ENCODE measurements around the gene ITIH2. TPM values are rescaled to one million over a fixed set of nuclear protein-coding genes. Genes with fewer than 3 reads are reported as not detected.
A peak's percentile ranks its signal among the peaks of the same experiment; 100 is the strongest.
"Not testable (repeated sequence)": the region's sequence is repeated elsewhere in the genome, so short reads cannot be mapped to it uniquely, and the experiment has no call there.

ITIH2 gene
- total RNA-seq, 1 experiment from 2014 or later: not detected

DNA sequence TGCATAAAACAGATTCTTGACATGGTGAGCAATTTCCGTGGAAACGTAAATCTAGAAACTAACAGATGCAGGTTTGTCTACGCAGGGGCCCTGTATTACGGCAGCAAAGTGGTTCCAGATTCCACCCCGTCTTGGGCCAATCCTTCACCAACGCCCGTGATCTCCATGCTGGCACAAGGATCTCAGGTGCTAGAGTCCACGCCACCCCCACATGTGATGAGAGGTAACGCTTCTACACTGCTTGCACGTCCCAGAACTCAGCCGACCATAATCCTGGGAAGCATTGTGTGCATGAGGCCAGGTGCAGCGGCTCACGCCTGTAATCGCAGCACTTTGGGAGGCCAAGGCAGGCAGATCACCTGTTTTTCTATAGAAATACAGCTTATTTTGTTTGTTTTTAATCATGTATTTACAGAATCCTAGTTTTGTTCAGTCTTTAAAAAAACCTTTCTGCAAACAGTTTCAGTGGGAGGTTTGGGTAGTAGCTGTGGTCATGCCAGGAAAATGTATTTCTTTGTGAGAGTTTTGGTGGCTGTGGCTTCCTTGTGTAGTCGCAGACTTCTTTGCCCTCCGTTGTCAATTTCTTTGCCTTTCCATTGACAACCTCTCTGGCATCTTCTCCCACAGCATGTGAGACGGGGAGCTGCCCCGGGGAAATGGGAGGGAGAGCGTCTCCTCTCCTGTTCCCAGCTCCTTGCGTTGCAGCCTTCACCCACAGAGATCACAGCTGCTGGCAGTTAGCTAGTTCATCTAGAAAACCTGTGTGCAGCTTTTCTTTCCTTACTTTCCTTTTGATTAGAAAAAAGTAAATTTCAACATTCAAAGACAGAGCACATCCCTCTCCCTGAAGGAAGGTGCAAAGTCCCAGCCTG is 35.7 kb downstream of the ITIH2 start:
- DNase-seq (ENCODE audit: low spot score): no peak

DNA sequence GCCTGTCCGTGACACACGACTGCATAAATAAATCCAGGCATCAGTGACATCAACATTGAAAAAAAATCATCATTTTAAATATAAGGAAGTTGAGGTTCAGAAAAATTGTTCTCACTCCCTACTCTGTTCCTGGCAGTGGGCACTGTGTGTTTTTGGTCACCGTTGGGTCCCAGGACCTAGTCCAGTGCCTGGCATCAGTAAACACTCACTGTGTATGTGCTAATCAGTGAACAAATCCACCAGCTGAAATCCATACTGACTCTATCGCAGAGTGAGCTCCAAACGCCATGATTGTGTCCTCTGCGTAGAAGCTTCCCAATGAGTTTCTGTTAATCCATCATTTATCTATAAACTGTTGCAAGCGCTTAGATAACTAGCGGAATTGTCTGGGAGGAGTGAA is 41.2 kb downstream of the ITIH2 start:
- DNase-seq (ENCODE audit: low spot score): no peak

DNA sequence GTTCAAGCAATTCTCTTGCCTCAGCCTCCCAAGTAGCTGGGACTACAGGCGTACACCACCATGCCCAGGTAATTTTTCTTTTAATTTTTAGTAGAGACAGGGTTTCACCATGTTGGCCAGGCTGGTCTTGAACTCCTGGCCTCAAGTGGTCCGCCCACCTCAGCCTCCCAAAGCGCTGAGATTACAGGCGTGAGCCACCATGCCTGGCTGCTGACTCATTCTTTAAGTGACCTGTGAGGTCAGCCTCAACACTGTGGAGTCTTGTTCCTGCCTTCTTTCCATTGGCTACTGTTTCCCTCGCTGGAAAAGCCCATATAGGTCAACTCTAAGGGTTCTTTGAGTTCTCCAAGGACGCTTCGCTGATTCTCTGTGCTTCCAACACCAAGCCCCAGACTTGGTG is 45.5 kb downstream of the ITIH2 start:
- not testable (repeated sequence) for DNase-seq (ENCODE audit: low spot score)

DNA sequence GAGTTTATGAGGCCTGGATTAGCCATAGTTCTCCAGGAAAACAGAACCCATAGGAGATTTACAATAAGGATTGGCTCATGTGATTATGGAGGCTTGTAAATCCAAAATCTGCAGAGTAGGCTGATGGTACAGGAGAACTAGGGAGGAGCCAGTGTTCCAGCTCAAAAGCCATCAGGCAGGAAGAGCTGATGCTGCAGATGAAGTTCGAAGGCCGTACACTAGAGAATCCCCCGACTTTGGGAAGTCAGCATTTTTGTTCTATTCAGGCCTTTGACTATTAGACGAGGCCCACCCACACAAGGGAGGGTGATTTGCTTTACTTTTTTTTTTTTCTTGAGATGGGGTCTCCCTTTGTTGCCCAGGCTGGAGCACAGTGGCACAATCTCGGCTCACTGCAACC is 47.1 kb downstream of the ITIH2 start:
- DNase-seq (ENCODE audit: low spot score): no peak

DNA sequence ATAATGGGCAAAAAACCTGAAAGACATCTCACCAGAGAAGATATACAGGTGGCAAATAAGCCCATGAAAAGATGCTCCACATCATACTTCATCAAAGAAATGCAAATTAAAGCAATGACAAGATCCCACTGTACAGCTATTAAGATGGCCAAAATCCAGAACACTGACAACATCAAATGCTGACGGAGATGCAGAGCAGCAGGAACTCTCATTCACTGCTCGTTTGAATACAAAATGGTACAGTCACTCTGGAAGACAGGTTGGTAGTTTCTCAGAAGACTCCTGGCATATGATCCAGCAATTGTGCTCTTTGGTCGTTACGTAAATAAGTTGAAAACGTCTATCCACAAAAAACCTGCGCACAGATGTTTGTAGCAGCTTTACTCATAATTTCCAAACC is 49.1 kb downstream of the ITIH2 start:
- DNase-seq (ENCODE audit: low spot score): no peak

DNA sequence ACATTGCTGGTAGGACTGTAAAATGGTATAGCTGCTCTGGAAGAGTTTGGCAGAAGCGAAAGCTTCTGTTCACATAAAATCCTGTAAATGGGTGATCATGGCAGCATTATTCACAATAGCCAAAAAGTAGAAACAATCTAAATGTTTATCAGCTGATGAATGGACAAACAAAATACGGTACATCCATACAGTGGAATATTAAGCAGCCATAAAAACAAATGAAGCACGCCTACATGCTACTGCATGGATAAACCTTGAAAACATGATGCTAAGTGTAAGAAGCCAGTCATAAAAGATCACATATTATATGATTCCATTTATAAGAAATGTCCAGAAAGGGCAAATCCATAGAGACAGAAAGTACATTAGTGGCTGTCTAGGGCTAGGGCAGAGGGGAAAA is 52.0 kb downstream of the ITIH2 start:
- no peak for DNase-seq (ENCODE audit: low spot score)

DNA sequence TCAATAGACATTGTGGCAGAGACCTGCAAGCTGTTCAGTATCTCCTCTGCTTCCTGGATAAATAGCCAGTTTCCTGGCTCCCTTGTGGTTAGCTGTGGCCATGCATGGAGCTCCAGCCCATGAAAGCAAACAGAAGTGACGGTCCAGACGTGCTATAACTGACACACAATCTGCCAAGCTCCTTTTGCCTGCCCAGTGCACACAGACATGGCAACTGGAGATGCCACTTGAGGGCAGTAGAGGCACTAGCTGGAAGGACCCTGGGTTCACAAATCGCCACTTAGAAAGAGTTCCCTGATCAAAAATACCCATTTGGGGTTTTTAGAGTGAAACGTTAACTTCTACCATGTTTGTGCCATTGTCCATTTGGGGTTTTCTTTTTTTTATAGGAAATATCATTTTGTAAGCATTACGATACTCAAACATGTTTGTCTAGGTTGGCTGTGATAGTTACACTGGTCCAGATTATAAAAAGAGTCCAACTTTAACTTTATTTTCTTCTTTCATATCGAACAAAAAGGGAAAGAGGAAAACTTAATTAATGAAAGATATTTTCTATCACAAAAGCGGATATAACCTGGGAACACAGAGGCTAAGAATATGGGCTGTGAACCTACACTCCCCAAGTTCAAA is 53.4 kb downstream of the ITIH2 start:
- DNase-seq (ENCODE audit: low spot score): peak; percentile 7

DNA sequence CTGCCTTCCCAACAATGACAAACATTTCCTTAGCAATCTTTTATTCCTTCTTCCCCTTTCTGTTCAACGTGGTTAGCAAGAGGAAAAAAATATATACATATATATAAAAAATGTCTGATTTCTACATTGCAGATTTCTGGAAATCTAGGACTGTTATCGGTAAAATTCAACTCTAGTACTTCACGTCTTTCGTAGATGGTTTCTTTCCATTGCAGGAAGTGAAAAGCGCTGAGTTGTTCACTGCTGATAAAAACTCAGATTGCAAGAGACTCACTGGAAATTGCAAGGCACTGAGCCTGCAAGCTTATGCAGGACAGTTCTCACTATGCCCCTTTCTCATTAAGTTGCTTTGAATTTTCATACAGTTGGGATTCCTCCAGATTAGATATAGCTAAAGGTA is 60.8 kb downstream of the ITIH2 start:
- no peak for DNase-seq (ENCODE audit: low spot score)

DNA sequence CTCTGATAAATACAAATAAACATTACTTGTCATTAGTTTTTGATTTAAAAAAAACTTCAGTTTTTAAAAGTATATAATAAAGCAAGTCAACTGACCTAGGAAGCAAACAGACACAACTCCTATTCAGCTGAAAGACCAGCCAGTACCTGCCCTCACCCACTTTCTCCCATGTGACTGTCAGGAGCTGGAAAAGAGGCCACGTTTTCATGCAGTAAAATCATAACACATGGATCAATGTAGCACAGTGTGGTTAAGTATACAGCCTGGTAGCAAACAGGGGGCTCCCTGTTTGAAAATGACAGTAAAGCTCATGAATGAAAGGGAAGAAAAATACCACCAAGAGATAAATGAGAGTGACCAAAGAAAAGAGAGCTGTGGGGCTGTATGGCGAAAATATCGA is 63.1 kb downstream of the ITIH2 start:
- no peak for DNase-seq (ENCODE audit: low spot score)

DNA sequence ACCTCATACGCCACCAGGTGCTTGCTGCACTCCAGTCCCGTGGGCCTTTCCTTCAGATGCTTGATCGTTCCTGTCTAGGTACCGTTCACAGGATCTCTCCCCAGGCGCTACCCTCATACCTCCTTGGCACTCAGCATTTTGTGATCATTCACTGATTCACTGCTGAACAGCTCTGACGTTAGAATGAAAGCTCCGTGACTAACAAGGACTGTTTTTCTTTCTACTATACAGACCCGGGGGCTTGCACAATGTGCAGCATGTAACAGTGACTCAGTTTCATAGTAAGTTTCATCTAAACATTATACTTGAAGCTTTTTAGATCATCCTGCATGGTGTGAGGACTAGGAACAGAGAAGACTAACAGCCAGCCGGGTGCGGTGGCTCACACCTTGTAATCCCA is 64.1 kb downstream of the ITIH2 start:
- DNase-seq (ENCODE audit: low spot score): no peak

DNA sequence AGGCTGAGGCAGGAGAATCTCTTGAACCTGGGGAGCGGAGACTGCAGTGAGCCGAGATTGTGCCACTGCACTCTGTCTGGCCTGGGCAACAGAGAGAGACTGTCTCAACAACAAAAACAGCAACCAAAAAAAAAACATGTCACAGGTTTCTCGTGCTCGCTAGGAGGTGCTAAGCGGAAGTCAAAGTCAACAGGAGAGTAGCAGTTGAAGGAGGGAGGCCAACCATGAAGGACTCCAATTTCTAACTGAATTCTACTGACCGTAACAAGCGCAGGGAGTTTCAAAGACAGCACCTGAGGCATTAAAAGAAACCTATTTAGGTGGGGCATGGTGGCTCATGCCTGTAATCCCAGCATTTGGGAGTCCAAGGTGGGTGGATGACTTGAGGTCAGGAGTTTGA is 65.3 kb downstream of the ITIH2 start:
- no peak for DNase-seq (ENCODE audit: low spot score)

DNA sequence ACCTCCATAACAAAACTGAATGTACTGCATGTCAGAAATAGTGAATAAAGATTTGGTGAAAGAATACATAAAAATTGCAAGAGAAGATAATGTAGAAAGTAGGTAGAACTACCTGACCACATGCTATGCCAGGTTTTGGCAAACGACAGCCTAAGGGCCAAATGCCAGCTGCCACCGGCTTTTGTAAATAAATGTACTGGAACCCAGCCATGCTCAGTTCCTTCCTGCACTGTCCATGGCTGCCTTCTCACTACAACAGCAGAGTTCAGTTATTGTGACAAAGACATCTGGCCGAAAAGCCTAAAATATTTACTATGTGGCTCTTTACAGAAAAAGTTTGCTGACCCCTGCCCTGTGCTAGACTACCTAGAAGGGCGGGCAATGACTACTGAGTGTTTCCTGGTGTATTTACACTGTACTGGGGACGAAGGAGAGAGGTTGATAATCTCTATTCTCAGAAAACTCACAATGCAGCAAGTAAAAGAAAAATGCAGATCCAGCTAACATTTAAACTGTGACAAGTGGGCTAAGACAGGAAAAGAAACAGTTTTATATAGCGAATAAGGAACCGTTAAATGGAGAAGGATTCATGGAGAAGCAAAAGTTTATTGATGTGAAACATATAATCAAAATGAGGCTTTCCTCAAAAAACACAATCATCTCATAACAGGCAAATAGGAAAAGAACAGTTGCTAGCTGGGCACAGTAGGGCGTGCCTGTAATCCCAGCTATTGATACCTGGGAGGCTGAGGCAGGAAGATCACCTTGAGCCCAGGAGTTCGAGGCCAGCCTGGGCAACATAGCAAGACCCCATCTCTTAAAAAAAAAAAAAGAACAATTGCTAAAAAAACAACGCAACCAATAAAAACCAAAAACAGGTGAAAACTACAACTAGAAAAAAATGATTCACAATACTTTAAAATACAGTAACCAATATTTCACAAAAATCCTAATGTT is 71.0 kb downstream of the ITIH2 start:
- no peak for DNase-seq (ENCODE audit: low spot score)

DNA sequence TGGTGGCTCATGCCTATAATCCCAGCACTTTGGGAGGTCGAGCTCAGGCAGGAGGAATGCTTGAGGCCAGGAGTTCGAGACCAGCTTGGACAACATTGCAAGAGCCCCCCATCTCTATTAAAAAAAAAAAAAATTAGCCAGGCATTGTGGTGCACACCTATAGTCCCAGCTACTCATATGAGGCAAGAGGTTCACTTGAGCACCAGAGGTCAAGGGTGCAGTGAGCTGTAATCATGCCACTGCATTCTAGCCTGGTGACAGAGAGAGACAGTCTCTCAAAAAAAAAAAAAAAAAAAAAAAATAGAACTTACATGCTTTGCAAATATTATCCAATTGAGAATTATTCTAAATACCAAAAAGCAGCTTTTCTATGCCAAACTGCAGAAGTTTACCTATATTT is 73.7 kb downstream of the ITIH2 start:
- no peak for DNase-seq (ENCODE audit: low spot score)

DNA sequence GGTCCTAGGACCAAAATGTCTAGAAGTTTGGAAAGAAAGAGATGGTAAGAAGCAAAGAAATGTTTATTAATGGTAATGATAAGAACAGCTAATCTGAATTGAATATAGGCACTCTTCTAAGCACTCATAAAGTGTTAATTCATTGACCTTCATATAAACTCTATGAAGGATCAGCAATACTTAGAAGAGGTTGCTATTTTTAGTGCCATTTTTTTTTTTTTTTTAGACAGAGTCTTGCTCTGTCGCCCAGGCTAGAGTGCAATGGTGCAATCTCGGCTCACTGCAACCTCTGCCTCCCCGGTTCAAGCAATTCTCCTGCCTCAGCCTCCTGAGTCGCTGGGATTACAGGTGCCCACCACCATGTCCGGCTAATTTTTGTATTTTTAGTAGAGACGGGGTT is 79.1 kb downstream of the ITIH2 start:
- DNase-seq (ENCODE audit: low spot score): not testable (repeated sequence)

DNA sequence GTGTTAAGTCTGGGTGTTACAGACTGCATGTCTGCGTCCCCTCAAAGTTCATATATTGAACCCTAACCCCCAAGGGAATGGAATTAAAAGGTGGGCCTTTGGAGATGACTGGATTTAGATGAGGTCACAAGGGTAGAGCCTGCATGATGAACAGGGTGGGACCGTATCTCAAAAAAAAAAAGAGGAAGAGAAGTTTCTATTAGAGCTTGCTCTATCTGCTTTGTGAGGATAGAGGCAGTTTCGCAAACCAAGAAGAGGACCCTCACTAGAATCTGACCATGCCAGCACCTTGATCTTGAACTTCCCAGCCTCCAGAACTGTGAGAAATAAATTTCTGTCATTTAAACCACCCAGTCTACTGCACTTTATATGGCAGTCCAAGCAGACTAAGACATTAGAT is 83.3 kb downstream of the ITIH2 start:
- DNase-seq (ENCODE audit: low spot score): no peak

DNA sequence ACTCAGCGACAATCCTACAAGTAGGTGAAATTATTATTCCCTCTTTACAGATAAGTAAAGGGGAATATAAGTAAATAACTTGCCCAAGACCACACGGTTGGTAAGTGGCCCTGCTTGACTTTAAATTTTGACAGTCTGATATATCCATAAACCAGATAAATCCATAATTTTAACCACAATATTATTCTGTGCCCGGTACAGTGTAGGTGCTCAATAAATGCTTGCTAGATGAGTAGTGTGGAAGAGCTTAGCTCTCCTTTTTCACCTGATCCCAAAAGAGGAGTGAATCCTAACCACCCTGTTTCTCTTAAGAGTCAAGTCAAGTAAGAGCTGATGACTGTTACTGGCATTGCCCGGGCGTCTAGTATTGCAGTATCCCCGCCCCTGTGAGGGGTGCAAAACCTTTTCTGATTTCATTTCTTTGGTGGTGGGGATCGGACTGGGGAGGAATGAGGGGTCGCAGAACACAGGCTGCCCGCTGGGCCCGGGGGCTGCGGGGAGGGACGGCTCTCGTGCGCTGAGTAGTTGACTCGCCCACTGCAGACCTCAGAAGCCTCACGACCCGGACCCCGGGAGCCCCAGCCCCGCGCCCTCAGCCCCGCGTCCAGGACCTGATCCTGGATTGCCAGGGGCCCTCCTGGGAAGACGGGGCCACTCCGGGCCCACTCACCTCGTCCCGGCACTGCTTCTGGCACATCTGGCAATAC is 84.2 kb downstream of the ITIH2 start:
- no peak for DNase-seq (ENCODE audit: low spot score)

DNA sequence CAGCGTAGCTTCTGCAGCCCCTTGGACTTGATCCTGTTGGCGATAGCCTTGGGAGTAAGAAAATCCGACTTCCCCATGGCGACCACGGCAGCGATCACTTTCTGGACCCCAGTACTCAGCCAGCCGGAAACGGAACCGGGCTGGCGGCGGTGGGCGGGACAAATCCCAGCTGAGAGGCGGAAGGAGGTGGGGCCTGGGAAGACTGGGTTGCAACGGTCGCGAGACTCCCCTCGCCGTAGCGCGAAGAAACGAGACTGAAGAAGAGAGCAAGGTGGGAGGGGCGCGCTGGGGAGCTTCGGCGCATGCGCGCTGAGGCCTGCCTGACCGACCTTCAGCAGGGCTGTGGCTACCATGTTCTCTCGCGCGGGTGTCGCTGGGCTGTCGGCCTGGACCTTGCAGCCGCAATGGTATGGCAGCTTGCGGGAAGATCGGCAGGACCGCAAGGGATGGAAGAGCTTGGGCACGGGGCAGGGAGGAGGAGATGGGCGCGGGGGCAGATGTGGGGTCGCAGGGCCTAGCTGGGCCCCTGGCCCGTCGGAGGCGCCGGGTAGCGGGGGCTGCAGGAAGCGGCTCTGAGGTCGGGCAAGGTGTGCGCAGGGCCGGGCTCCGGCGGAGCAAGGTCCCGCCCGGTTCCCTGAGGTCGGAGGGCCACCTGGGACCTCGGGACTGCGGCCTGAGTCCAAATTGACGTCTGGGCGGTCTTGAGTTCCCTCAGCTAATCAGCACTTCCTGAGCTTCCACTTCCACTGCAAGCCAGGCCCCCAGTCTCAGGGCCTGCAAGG is 84.9 kb downstream of the ITIH2 start, which contains the start of the genes ATP5F1C and KIN:
Gene ATP5F1C (plus strand): TSS at position 321 of the 782 bp plus-strand sequence. CDS start 31 bp downstream, at position 352.
Gene KIN (minus strand): TSS at position 137 of the 782 bp plus-strand sequence. CDS start 60 bp downstream, at position 77.
- DNase-seq (ENCODE audit: low spot score): peak; percentile 87

DNA sequence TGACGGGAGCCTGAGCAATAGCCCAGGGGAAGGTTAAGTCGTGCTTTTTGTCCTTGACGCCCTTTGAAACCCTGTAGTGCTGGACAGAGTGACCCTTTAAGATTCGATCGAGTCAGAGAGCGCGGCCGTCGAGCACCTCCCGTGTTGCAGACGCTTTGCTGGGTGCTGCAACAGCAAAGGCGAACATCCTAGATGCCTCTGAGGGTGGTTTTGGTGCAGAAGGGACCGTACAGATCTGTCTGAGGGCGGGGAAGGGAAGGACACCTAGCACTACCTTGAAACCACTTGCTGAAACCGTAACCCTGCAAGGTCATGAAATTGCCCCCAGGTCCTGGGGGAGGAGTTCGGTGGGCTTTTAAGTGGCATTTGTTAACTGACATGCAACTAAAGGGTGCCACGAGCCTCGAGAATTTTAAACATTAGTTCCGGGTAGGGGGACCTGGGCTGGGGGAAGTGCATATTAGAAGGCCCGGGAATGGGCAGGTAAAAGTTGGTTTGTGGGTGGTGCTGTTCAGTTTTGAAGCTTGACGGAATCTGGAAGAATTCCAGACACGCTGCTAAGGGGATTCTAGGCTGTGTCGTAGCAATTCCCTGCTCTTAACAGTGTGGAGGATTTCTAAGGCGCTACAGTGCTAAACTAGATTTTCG is 85.6 kb downstream of the ITIH2 start:
- DNase-seq (ENCODE audit: low spot score): no peak

DNA sequence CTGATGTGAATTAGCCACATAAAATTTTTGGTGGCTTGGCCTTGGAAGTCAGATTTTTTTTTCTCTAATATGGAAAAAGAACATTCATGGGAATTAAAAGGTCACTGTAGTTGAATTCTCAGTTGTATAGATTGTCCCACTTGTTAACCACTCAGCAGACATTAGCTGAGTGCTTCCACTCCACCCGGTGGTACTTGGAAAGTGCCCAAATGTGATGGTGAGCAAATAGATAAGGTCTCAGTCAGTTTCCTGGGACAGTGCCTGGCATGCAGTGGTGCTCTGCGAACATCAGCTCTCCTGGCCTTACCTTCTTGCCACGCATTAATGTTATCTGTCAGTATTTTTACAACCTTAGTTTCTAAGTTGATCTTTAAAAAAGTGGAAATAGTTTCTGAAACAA is 86.3 kb downstream of the ITIH2 start:
- DNase-seq (ENCODE audit: low spot score): no peak

DNA sequence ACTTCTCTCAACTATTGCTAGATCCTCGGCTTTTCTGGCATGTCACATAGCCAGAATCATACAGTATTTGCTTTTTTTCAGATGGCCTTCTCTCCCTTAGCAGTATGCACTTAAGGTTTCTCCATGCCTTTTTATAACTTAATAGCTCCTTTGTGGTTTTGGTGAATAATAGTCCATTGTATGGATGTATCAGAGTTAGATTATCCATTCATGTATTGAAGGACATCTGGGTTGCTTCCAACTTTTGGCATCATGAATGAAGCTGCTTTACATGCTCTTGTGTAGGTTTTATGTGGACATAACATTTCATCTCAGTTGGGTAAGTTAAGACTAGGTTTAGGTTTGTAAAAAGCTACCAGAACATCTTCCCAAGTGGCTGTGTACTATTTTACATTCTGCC is 89.4 kb downstream of the ITIH2 start:
- no peak for DNase-seq (ENCODE audit: low spot score)
